Parathyroid adenoma (tissue), 2 donors: ENCODE data around the gene TMEM164.

Experiments
- H2AFZ ChIP-seq: fragments of 300-600 bp; sonication (generic); one replicate; pipeline ENCODE4 v1.7.0; 2017; ENCODE audit warnings: antibody characterized with exemption, mild to moderate bottlenecking
- H3K27ac ChIP-seq: fragments of 300-600 bp; sonication (generic); one replicate; pipeline ENCODE4 v1.7.0; 2017
- H3K27me3 ChIP-seq: fragments of 300-600 bp; sonication (generic); one replicate; pipeline ENCODE4 v1.7.0; 2017; ENCODE audit warnings: low read length; ENCODE audit not compliant: control insufficient read depth, insufficient read depth
- H3K36me3 ChIP-seq: fragments of 300-600 bp; sonication (generic); one replicate; pipeline ENCODE4 v1.7.0; 2017; ENCODE audit warnings: low read length; ENCODE audit not compliant: control insufficient read depth, insufficient read depth
- H3K4me1 ChIP-seq: fragments of 300-600 bp; sonication (generic); one replicate; pipeline ENCODE4 v1.7.0; 2017; ENCODE audit warnings: control low read depth
- H3K4me2 ChIP-seq: fragments of 300-600 bp; sonication (generic); one replicate; pipeline ENCODE4 v1.7.0; 2017; ENCODE audit warnings: low read length
- H3K4me3 ChIP-seq: fragments of 300-600 bp; sonication (generic); one replicate; pipeline ENCODE4 v1.7.0; 2017; ENCODE audit warnings: low read depth, low read length
- H3K79me2 ChIP-seq: fragments of 300-600 bp; sonication (generic); one replicate; pipeline ENCODE4 v1.7.0; 2017; ENCODE audit warnings: control low read depth
- H3K9ac ChIP-seq: fragments of 300-600 bp; sonication (generic); one replicate; pipeline ENCODE4 v1.7.0; 2017; ENCODE audit warnings: mild to moderate bottlenecking
- H3K9me3 ChIP-seq: fragments of 300-600 bp; sonication (generic); one replicate; pipeline ENCODE4 v1.7.0; 2017; ENCODE audit warnings: low read length; ENCODE audit not compliant: control insufficient read depth
- CTCF ChIP-seq: fragments of 300-600 bp; sonication (generic); IDR thresholded peaks from one replicate; pipeline ENCODE4 v1.7.0; 2017; ENCODE audit warnings: antibody characterized with exemption, mild to moderate bottlenecking
- donor health status: primary hyperparathyroidism.

TMEM164 gene

GRCh38 chrX:110002300-110003166 is at the start of gene TMEM164:
Gene TMEM164 (plus strand): TSS chrX:110003114. CDS start chrX:110003775, 661 bp downstream.
- Histone ChIP-seq H3K9me3 (no peaks in the 10 kb centered on the region), H2AFZ (peak within 1 kb of the TSS; percentile 72), H3K4me1 (peaks cover 3% of the 10 kb centered on the region), H3K9ac (peak within 1 kb of the TSS; percentile 11), H3K36me3 (no peaks in the 10 kb centered on the region), H3K79me2 (no peaks in the 10 kb centered on the region), H3K27ac (peak within 1 kb of the TSS; percentile 76), H3K27me3 (no peaks in the 10 kb centered on the region), H3K4me3 (peak within 1 kb of the TSS; percentile 59), H3K4me2 (peak within 1 kb of the TSS; percentile 65)
- TF ChIP-seq CTCF = no peak

GRCh38 chrX:109954333-109954732 is 48.6 kb upstream of the TMEM164 start:
- Histone ChIP-seq H2AFZ (no peak overlapping the region), H3K4me2 (no peak overlapping the region), H3K9ac (no peak overlapping the region), H3K79me2 (no peaks in the 10 kb centered on the region), H3K4me3 (no peak overlapping the region), H3K27me3 (no peaks in the 10 kb centered on the region), H3K9me3 (no peaks in the 10 kb centered on the region), H3K4me1 (no peaks in the 10 kb centered on the region), H3K27ac (no peak overlapping the region), H3K36me3 (no peaks in the 10 kb centered on the region)
- no peak for TF ChIP-seq CTCF

GRCh38 chrX:109954955-109955354 is 48.0 kb upstream of the TMEM164 start:
- no peak overlapping the region for H2AFZ ChIP-seq
- no peaks in the 10 kb centered on the region for H3K9me3 ChIP-seq
- H3K27me3 ChIP-seq = no peaks in the 10 kb centered on the region
- H3K9ac ChIP-seq = no peak overlapping the region
- H3K4me2 ChIP-seq = no peak overlapping the region
- no peaks in the 10 kb centered on the region for H3K4me1 ChIP-seq
- H3K27ac ChIP-seq = no peak overlapping the region
- no peaks in the 10 kb centered on the region for H3K36me3 ChIP-seq
- TF ChIP-seq CTCF = no peak
- H3K79me2 ChIP-seq = no peaks in the 10 kb centered on the region
- H3K4me3 ChIP-seq = no peak overlapping the region

- H3K79me2 ChIP-seq = no peaks in the 10 kb centered on the region
- no peak overlapping the region for H3K9ac ChIP-seq
- no peak for TF ChIP-seq CTCF
- no peaks in the 10 kb centered on the region for H3K9me3 ChIP-seq
- no peak overlapping the region for H3K27ac ChIP-seq
- no peak overlapping the region for H3K4me3 ChIP-seq
- H3K4me2 ChIP-seq = no peak overlapping the region
- H2AFZ ChIP-seq = no peak overlapping the region
- no peaks in the 10 kb centered on the region for H3K27me3 ChIP-seq
- H3K4me1 ChIP-seq = no peaks in the 10 kb centered on the region
- H3K36me3 ChIP-seq = no peaks in the 10 kb centered on the region
These were observed 44.6 kb upstream of the TMEM164 start for GRCh38 chrX:109958266-109958665.
